ENCODE measurements around the gene BACH2. TPM values are rescaled to one million over a fixed set of nuclear protein-coding genes. Genes with fewer than 3 reads are reported as not detected.

BACH2 gene
- polyA plus RNA-seq, 2 of the 4 experiments (the other 2 are of a cell fraction), result 0.01 to 0.36 TPM

DNA sequence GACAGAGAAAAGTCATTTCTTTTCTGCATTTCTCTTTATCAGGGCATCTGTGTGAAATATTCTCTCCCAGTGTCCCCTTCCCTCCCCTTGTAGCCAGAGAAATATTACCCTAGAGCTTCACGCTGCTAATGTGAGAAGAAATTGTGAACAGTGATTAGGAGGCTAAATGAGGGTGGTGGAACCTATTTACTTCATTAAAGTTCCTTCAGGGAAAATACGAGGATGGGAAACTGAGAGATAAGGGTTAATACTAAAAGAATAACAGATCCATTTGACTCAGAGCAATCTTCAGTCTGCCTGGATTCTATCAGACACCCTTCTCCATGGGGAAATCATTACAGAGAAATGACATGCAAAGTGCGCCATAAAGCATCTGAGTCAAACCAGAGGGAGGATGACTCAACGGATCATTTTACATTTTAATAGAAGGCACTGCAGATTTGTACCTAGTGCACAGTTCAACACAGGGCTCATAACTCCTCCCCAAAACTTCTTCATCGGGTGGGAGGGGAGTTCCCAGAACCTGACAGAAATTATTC is 271.1 kb downstream of the BACH2 start (continued):
- TF ChIP-seq FOSB (CRISPR knock-in tag; IDR thresholded peaks at IDR 0.05), result no peak
- TF ChIP-seq, protein P1, sequence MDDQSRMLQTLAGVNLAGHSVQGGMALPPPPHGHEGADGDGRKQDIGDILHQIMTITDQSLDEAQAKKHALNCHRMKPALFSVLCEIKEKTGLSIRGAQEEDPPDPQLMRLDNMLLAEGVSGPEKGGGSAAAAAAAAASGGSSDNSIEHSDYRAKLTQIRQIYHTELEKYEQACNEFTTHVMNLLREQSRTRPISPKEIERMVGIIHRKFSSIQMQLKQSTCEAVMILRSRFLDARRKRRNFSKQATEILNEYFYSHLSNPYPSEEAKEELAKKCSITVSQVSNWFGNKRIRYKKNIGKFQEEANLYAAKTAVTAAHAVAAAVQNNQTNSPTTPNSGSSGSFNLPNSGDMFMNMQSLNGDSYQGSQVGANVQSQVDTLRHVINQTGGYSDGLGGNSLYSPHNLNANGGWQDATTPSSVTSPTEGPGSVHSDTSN (IDR thresholded peaks at IDR 0.05), result no peak

DNA sequence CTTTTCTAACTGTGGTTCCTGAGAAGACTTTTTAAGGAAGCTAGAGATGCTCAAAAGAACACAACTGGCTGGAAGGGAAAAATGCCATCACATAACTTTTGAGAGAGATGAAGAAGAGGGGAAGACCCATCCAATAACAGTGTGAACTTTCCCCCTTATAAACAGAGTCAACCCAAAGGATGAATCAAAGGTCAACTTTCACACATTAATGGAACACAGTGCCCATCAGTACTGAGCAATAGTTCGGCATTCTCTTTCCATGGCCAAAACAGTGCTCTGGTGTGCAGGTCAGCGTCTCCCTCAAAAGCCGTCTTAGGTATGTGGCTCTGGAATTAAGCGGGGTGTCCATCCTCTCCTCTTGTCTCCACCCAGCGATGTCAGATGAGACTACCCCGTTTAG is 272.0 kb downstream of the BACH2 start:
- DNase-seq (ENCODE audit: low read depth in 1 of 2, low spot score in 1 of 2) (no peak), FAIRE-seq (no peak), ATAC-seq (no peak)
- CTCF ChIA-PET, result no interaction called here
- Histone ChIP-seq H3K4me3 (no peak overlapping the region), H3K27ac (no peak overlapping the region), H3K4me1 (0 out of 3 replicates have a peak, but pooled peaks cover 2% of the 10 kb centered on the region), H3K9me3 (no peaks in the 10 kb centered on the region), H3K4me2 (no peak overlapping the region)
- WGBS (ENCODE audit: missing lambda C conversion rate), result 77% methylated on average over 5 of the region's 6 CpGs
- POLR2A ChIA-PET, result no interaction called here
- TF ChIP-seq HEYL (CRISPR knock-in tag; IDR thresholded peaks at IDR 0.05), result no peak
- TF ChIP-seq BCL3 (IDR thresholded peaks at IDR 0.05), result no peak
- TF ChIP-seq MYC (IDR thresholded peaks at IDR 0.05; ENCODE audit: borderline replicate concordance, low read length), result no peak
- TF ChIP-seq, protein P2, sequence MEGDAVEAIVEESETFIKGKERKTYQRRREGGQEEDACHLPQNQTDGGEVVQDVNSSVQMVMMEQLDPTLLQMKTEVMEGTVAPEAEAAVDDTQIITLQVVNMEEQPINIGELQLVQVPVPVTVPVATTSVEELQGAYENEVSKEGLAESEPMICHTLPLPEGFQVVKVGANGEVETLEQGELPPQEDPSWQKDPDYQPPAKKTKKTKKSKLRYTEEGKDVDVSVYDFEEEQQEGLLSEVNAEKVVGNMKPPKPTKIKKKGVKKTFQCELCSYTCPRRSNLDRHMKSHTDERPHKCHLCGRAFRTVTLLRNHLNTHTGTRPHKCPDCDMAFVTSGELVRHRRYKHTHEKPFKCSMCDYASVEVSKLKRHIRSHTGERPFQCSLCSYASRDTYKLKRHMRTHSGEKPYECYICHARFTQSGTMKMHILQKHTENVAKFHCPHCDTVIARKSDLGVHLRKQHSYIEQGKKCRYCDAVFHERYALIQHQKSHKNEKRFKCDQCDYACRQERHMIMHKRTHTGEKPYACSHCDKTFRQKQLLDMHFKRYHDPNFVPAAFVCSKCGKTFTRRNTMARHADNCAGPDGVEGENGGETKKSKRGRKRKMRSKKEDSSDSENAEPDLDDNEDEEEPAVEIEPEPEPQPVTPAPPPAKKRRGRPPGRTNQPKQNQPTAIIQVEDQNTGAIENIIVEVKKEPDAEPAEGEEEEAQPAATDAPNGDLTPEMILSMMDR (IDR thresholded peaks at IDR 0.05), result no peak
- no peak for TF ChIP-seq EHF (CRISPR knock-in tag; IDR thresholded peaks at IDR 0.05)
- no peak for TF ChIP-seq HOXA7 (CRISPR knock-in tag; IDR thresholded peaks at IDR 0.05)

DNA sequence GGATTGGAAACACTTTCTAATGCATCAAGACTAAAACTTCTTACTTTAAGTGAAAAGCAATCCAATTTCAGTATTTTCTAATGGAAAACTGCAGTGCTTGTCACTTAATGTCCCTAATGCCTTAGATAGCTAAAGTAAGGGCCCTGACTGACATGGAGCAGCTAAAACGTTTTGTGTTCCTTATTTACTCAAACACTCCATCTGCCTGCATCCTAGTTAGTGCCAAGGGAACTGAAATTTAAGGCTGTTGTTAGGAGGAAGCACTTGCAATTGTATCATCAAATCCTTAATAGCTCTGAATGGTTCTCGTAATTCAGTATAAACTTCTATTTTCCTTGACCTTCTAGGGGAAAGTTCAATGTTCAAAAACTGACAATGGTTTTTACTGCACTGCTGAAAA is 274.9 kb downstream of the BACH2 start:
- ATAC-seq, result no peak

More for the DNA sequence above, 274.9 kb downstream of the BACH2 start:
- H3K4me3 ChIP-seq, result no peak overlapping the region
- 38% methylated on average over 2 of the region's 2 CpGs for WGBS (ENCODE audit: missing lambda C conversion rate)
- DNase-seq (ENCODE audit: low read depth in 1 of 2, low spot score in 1 of 2) (no peak), FAIRE-seq (no peak)
- H3K27ac ChIP-seq, result no peak overlapping the region
- ChIA-PET POLR2A (no interaction called here), CTCF (interaction anchor here (0.7 to 1.4 kb wide), 2 partner anchors 48 to 252 kb away, joined by 3 to 4 read pairs; no protein-coding TSS in a partner anchor)
- H3K4me2 ChIP-seq, result no peak overlapping the region
- 0 out of 3 replicates have a peak, but pooled peaks cover 2% of the 10 kb centered on the region for H3K4me1 ChIP-seq
- H3K9me3 ChIP-seq, result no peaks in the 10 kb centered on the region
- TF ChIP-seq GATA3 (IDR thresholded peaks at IDR 0.05; ENCODE audit: borderline replicate concordance) (no peak), CBX8 (IDR thresholded peaks at IDR 0.05) (no peak), TP53 (CRISPR knock-in tag; IDR thresholded peaks at IDR 0.05) (no peak), JUN (IDR thresholded peaks at IDR 0.05) (no peak), EHF (CRISPR knock-in tag; IDR thresholded peaks at IDR 0.05) (no peak), CHD2 (IDR thresholded peaks at IDR 0.05; ENCODE audit: low read length, partially characterized antibody) (no peak), HOXB5 (CRISPR knock-in tag; IDR thresholded peaks at IDR 0.05) (no peak), MAX (IDR thresholded peaks at IDR 0.05) (no peak), HES2 (IDR thresholded peaks at IDR 0.05) (no peak), PHF8 (IDR thresholded peaks at IDR 0.05; ENCODE audit: borderline replicate concordance, low read depth) (no peak), HOXB13 (CRISPR knock-in tag; IDR thresholded peaks at IDR 0.05; ENCODE audit: low read depth) (no peak), ZFP36 (IDR thresholded peaks at IDR 0.05; ENCODE audit: borderline replicate concordance, partially characterized antibody) (no peak), HDAC2 (IDR thresholded peaks at IDR 0.05) (no peak), EP300 (IDR thresholded peaks at IDR 0.05) (no peak), FOXS1 (CRISPR knock-in tag; IDR thresholded peaks at IDR 0.05) (no peak), KDM5A (IDR thresholded peaks at IDR 0.05) (no peak), MAFK (IDR thresholded peaks at IDR 0.05; ENCODE audit: partially characterized antibody) (no peak), BHLHE40 (IDR thresholded peaks at IDR 0.05; ENCODE audit: low read depth, low read length) (no peak), ZSCAN20 (CRISPR knock-in tag; IDR thresholded peaks at IDR 0.05) (no peak)
- TF ChIP-seq, protein P3, sequence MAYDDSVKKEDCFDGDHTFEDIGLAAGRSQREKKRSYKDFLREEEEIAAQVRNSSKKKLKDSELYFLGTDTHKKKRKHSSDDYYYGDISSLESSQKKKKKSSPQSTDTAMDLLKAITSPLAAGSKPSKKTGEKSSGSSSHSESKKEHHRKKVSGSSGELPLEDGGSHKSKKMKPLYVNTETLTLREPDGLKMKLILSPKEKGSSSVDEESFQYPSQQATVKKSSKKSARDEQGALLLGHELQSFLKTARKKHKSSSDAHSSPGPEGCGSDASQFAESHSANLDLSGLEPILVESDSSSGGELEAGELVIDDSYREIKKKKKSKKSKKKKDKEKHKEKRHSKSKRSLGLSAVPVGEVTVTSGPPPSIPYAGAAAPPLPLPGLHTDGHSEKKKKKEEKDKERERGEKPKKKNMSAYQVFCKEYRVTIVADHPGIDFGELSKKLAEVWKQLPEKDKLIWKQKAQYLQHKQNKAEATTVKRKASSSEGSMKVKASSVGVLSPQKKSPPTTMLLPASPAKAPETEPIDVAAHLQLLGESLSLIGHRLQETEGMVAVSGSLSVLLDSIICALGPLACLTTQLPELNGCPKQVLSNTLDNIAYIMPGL (CRISPR knock-in tag; IDR thresholded peaks at IDR 0.05; ENCODE audit: borderline replicate concordance), result no peak
